ENCODE data around the gene TIMM13.
"Not testable (repeated sequence)": the region's sequence is repeated elsewhere in the genome, so short reads cannot be mapped to it uniquely, and the experiment has no call there.

TIMM13 gene

DNA sequence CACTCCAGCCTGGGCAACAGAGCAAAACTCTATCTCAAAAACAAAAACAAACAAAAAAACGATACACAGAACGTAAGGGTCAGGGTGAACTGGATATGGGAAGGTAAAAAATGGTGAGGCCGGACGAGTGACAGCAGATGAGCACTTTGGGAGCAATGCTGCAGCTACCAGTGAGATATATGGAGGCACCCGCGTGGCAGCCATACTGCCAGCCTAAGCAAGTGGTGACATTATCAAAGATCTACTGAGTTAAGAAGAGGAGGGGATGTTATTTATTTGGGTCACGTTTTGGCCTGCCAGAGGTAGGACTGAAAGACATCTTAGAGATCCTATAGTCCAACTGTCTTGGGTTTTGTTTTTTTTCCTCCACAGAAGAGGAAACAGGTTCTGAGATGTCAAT is 14.2 kb downstream of the TIMM13 start:
- no peak for DNase-seq

DNA sequence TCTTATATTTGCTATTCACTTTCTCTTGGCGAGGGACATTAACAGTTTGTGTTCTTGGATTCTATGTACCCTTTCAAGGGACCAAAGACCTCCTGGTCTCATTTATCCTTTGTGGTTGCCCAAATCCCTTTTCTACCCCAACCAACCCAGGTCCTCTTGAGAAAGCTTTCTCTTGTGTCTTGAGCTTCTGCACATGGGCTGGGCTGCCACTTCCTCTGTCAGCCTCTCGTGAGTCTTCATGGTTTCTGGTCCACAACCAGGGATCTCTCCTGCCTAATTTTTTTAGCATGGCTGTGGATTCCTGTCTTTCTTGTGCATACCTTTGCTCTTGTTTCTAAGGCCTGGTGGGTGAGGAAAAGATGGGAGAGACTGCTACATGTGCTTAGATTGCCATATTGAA is 14.9 kb downstream of the TIMM13 start:
- DNase-seq: no peak

DNA sequence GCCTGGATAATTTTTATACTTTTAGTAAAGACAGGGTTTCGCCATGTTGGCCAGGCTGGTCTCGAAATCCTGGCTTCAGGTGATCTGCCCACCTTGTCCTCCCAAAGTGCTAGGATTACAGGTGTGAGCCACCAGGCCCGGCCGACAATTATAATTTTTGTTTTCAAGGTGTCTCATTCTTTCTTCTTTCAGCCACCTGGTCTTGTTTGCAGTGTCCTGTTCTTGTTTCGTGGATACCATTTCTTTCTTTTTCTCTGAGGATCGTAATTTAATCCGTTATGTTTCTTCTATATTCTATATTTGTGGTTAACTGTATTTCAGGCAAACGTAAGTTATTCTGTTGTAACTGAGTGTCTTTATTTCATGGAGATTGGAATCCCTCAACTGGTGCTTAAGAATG is 15.7 kb downstream of the TIMM13 start:
- DNase-seq: no peak

DNA sequence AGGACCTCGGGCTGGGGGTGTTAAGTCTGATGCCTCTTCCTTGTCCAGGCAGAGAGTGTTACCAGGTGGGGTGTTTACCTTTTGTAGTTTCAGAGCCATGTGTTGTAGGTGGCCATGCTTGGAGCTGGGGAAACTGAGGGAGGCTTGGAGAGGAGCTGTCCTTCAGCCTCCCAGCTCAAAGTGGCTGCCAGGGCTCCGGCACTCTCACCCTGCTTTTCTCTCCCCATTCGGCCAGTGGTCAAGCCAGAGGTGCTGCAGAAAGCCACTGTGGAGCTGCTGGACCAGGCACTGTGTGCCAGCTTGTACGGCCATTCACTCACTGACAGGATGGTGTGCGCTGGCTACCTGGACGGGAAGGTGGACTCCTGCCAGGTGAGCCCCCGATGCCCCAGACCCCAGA is 17.4 kb downstream of the TIMM13 start:
- no peak for DNase-seq

DNA sequence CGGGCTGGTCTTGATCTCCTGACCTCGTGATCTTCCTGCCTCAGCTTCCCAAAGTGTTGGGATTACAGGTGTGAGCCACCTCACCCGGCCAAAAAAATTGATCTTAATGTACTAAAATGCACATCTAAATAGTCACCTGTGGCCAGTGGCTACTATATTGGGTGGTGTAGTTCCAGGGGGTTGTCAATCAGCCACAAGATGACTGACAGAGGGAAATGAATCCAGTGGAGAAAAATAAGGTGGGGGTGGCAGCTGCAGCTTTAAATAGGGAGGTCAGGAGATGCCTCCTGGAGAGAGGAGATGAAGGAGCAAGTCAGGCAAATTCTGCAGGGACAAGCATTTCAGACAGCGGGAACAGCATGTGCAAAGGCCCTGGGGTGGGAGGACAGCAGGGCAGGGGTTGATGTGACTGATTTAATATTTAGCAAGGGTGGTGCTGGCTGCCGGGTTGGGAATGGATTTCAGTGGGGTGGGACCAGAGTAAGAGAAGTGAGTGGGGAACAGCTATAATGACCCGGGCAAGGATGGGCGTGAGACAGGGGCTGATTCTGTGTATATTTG is 18.0 kb downstream of the TIMM13 start:
- no peak for DNase-seq

DNA sequence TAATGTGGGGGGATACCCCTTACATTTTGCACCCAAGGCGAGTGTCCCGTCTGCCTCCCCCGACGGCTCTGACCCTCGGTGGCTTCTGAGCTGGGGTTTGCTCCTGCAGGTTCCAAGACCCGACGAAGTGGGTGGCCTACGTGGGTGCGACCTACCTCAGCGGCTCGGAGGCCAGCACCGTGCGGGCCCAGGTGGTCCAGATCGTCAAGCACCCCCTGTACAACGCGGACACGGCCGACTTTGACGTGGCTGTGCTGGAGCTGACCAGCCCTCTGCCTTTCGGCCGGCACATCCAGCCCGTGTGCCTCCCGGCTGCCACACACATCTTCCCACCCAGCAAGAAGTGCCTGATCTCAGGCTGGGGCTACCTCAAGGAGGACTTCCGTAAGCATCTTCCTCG is 19.1 kb downstream of the TIMM13 start:
- DNase-seq: no peak

DNA sequence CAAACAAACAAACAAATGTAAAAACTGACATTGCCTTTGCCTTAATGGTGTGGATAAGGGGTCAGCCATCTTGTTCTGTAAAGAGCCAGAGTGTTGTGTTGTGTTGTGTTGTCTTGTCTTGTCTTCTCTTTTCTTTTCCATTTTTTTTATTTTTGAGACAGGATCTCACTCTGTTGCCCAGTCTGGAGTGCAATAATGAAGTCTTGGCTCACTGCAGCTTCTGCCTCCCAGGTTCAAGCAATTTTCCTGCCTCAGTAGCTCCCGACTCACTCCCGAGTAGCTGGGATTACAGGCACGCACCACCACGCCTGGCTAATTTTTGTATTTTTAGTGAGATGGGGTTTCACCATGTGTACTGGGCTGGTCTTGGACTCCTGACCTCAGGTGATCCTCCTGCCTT is 27.8 kb downstream of the TIMM13 start:
- DNase-seq: no peak

DNA sequence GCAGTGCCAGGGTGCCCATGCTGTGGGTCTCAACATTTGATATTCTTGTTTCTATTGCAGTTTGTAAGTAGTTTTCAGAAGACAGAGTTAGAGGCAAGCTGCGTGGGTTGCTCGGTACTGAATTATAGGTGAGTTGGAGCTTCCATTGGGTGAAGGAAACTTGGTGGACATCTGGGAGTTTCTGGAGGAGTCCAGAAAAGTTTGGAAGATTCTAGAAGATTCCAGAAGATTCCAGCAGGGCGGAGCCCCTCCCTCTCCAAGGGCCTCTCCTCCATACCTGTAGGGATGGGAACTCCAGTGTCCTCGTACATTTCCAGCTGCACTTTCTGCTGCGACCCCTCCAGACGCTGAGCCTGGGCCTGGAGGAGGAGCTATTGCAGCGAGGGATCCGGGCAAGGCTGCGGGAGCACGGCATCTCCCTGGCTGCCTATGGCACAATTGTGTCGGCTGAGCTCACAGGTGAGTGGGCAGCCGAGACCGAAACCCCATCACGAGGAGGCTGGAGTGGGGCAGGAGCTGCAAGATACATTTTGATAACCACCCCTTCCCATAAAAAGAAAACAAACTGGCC is 28.6 kb downstream of the TIMM13 start:
- DNase-seq: no peak

DNA sequence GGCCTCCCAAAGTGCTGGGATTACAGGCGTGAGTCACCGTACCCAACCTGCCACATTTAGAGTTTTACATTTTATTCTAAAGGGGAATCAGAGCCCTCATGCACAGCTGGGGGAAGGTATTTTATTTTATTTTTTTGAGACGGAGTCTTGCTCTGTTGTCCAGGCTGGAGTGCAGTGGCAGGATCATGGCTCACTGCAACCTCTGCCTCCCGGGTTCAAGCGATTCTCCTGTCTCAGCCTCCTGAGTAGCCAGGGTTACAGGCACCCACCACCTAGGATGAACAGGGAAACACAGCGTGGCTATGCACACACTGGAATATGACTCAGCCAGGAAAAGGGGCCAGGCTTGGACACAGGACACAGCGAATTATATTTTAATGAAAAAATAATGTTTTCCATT is 30.2 kb downstream of the TIMM13 start:
- DNase-seq: not testable (repeated sequence)

DNA sequence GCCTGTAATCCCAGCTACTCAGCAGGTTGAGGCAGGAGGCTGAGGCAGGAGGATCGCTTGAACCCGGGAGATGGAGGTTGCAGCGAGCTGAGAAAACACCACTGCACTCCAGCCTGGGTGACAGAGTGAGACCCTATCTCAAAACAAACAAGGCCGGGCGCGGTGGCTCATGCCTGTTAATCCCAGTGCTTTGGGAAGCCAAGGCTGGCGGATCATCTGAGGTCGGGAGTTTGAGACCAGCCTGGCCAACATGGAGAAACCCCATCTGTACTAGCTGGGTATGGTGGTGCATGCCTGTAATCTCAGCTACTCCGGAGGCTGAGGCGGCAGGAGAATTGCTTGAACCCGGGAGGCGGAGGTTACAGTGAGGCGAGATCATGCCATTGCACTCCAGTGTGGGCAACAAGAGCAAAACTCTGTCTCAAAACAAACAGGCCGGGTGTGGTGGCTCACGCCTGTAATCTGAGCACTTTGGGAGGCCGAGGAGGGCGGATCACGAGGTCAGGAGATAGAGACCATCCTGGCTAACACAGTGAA is 32.0 kb downstream of the TIMM13 start:
- DNase-seq: not testable (repeated sequence)

DNA sequence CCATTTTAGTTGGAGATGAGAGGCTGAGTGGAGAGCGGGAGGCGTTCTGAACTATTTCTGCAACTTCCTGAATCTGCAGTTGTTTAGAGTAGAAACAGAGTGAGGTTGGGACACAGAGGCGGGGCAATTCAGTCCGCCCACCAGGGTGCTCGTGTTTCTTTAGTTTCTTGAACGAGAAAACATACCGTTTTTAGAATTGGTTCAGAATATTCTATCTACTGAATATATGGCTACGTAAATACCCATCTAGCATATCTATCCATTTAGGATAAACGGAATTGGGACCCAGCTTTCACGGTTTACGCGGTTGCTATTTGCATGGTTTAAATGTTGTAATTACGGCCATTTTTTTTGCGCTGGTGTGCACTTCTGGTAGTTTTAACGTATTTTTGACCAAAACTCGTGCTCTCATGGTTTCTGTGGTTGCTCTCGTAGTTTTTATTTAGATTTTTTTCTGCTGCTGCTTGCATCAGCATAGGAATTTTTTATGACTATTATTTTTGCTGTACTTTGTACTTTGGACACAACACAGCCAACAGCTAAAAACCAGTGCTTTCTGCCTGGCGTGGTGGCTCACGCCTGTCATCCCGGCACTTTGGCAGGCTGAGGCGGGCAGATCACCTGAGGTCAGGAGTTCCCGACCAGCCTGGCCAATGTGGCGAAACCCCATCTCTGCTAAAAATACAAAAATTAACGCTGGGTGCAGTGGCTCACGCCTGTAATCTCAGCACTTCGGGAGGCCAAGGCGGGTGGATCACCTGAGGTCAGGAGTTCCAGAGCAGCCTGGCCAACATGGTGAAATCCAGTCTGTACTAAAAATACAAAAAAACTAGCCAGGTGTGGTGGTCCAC is 32.7 kb downstream of the TIMM13 start:
- no peak for DNase-seq

DNA sequence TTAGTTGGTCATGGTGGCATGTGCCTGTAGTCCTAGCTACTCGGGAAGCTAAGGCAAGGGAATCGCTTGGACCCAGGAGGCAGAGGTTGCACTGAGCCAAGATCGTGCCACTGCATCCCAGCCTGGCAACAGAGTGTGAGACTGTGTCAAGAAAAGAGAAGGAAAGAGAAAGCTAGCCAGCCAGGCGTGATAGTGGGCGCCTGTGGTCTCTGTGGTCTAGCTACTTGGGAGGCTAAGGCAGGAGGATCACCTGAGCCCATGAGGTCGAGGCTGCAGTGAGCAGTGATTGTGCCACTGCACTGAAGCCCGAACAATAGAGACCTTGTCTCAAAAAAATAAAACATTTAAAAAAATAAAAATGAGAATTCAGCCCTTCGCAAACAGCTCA is 33.3 kb downstream of the TIMM13 start:
- DNase-seq: no peak

DNA sequence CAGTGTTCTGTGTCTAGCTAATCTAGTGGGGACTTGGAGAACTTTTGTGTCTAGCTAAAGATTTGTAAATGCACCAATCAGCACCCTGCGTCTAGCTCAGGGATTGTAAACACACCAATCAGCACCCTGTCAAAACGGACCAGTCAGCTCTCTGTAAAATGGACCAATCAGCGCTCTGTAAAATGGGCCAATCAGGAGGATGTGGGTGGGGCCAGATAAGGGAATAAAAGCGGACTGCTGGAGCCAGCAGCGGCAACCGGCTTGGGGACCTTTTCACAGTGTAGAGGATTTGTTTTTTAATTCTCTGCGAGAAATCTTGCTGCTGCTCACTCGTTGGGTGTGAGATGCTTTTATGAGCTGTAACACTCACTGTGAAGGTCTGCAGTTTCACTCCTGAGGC is 34.5 kb downstream of the TIMM13 start:
- DNase-seq: not testable (repeated sequence)

DNA sequence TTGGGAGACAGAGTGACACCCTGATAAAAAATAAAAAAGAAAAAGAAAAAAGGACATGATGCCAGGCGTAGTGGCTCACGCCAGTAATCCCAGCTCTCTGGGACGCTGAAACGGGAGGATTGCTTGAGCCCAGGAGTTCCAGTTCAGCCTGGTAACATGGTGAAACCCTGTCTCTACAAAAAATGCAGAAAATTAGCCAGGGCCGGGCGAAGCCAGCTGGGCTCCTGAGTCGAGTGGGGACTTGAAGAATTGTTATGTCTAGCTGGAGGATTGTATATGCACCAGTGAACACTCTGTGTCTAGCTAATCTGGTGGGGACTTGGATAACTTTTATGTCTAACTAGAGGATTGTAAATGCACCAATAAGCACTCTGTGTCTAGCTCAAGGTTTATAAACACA is 35.0 kb downstream of the TIMM13 start:
- no peak for DNase-seq

DNA sequence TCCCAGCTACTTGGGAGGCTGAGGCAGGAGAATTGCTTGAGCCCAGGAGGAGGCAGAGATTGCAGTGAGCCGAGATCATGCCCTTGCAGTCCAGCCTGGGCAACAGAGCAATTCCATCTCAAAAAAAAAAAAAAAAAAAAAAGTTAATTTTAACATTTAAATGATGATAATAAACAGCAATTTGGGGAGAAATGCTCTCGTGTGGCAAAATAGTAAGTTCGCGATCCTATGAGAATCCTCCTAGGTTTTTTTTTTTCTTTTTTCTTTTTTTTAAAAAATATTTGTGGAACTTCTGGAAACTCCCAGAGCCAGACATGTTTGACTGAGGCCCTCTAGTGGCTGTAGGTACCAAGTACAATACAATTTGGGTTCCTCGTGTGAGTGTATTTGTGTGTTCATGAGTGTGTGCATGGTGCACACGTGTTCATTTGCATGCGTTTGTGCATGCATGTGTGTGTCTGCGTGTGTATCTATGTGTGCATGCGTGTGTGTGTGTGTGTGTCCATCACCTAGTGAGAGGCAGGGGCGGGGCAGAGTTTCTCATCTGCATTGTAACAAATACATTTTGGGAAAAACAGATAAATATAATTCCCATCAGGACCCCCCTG is 36.2 kb downstream of the TIMM13 start:
- no peak for DNase-seq

DNA sequence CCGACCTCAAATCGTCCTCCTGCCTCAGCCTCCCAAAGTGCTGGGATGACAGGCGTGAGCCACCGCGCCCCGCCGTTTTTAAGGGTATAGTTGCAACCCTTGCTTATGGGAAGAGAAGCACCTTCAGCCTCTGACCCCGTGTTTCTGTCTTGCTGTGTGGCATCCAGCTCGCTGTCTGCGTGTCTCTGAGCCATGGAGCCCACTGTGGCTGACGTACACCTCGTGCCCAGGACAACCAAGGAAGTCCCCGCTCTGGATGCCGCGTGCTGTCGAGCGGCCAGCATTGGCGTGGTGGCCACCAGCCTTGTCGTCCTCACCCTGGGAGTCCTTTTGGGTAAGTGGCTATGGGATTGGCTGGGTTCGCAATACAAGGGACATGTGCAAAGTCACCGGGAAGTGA is 37.8 kb downstream of the TIMM13 start:
- no peak for DNase-seq

DNA sequence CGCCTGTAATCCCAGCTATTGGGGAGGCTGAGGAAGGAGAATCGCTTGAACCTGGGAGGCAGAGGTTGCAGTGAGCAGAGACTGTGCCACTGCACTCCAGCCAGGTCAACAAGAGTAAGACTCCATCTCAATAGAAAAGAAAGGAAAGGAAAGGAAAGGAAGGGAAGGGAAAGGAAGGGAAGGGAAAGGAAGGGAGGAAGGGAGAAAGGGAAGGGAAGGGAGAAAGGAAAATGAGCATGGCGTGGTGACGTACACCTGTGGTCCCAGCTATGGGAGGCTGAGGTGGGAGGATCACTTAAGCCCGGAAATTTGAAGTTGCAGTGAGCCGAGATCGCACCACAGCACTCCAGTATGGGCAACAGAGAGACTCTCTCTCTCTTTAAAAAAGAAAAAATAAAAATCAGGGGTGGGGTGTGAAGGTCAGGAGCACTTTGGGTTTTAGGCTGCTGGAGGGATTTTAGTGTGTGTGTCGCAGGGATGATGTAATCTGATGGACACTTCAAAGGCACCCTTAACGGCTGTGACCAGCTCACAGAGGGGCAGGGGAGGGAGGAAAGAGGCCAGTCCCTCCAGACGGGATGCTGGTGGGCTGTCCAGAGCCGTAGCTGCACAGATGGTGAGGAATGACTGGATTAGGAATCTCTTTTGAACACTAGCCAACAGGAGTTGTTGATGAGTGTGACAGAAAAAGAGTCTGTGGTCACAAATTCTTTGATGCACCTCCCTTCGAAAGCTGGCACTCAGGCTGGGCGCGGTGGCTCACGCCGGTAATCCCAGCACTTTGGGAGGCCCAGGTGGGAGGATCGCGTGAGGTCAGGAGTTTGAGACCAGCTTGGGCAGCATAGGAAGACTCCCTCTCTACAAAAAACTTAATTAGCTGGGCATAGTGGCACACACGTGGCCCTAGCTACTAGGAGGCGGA is 39.8 kb downstream of the TIMM13 start:
- DNase-seq: no peak

DNA sequence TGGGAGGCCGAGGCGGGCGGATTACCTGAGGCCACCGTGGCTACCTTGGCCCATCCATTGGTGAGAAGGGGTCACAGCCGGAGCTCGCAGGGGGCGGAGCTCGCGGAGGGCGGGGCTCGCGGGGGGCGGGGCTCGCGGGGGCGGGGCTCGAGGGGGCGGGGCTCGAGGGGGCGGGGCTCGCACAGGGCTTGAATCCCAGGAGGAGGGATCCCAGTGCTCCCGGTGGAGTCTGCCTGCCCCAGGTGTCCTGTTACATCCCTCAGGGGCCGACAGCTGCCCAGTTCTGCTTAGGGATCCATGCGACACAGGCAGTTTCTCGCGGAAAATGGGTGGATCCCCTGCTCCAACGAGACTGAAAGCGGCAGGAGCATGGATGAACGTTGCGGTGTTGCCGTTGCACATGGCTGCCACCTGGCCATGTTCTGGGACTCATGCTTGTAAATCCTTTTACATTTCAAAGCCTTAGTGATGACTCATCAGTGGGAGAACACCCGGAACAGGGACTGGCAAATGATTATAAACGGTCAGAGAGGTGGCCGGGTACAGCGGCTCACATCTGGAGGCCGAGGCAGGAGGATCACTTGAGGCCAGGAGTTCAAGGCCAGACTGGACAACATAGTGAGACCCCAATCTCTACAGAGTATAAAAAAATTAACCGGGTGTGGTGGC is 42.2 kb downstream of the TIMM13 start:
- DNase-seq: peak; percentile 3

DNA sequence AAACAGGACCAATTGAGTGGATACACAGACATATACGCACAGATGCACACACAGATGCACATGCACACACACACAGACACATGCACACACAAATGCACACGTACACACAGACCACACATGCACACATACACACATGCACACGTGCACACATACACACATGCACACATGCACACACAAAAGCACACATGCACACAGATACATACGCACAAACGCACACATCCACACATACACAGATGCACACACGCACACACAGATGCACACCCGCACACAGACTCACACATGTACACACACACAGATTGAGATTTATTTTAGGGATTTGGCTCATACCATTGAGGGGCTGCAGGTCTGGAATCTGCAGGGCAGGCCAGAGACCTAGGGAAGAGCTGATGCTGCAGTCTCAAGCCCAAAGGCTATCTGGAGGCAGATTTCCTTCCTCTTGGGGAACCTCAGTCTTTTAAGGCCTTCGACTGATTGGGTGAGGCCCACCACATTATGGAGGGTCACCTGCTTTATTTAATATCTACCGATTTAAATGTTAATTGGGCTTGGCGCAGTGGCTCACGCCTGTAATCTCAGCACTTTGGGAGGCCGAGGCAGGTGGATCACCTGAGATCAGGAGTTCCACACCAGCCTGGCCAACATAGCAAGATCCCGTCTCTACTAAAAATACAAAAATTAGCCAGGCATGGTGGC is 44.7 kb downstream of the TIMM13 start:
- no peak for DNase-seq

DNA sequence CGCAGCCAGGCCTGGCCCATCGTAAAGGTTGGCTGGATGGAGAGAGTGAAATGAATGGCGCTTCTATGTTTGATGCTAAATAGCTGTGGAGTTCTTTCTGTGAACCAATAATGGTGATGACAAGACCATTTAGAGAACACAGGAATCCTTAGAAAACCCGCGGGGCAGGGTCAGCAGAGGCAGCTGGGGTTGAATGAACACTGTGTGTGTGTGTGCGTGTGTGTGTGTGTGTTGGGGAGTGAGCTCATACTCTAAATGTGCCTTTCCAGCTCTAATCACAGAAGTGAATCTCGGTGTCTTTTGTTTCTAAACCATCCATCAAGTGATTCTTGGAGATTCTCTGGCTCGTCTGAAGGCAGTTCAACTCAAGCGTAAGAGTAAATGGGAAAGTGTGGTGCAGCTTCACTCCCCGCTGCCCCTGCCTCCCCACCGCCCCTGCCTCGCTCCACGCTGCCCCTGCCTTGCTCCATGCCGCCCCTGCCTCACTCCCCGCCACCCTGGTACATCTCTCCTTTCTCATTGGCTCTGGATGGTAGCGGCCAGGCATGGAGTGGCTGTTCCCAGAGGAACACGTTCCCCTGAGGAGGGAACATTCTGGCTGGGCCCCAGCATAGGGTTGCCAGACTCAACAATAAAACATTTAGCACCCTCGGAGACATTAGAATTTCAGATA is 46.1 kb downstream of the TIMM13 start:
- no peak for DNase-seq

DNA sequence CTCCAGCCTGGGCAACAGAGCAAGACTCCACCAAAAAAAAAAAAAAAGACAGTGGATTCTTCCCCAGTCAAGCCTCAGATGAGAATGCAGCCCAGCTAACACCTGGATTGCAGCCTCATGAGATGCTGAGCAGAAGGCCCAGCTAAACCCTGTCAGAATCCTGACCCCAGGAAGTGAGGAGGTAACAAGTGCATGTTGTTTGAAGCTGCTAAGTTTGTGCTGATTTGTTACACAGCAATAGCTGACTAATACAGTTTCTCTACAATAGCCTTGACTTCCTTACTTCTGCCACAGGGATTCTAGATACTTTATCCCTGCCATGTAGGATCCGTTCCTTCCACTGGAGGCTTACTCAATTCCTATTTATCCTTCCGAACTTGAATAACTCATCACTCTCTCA is 46.8 kb downstream of the TIMM13 start:
- DNase-seq: no peak

Data from effector CD8-positive, alpha-beta T cell (primary cell).